Measurements from ENCODE around the gene H19. TPM values are rescaled to one million over a fixed set of nuclear protein-coding genes. Genes with fewer than 3 reads are reported as not detected.

The H19 gene
- total and polyA plus RNA-seq, 12 donors: 235 to 1,965 (median 408) TPM

DNA sequence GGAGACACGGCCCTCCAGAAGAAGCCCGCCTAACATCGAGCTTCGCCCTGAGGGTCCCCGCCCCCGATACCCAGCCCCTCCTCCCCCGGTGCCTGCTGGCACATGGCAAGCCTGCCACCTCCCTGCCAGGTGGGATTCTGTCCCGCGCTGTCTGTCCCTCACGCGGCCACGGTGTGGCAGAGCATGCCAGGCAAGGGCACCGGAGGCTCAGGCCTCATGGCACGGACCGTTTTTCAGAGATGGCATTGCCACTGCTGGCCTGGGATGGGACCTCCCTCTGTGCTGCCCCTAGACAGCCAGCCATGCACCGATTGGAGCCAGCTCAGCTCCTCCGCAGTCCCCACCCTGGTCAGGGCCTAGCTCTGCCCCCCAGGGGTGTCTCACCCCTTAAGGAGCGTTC is 31.1 kb downstream of the H19 start:
- no peak overlapping the region for H3K27ac ChIP-seq
- ATAC-seq (peak in 3 of 8 donors; percentile 27 to 46 (median 36)), DNase-seq (peak in 1 of 2 donors; percentile 9)
- H3K27me3 ChIP-seq: no peaks in the 10 kb centered on the region
- 80 to 97% methylated on average over 2 to 6 of the region's 18 CpGs for WGBS, 2 donors
- no peaks in the 10 kb centered on the region for H3K4me1 ChIP-seq
- TF ChIP-seq, protein P1, sequence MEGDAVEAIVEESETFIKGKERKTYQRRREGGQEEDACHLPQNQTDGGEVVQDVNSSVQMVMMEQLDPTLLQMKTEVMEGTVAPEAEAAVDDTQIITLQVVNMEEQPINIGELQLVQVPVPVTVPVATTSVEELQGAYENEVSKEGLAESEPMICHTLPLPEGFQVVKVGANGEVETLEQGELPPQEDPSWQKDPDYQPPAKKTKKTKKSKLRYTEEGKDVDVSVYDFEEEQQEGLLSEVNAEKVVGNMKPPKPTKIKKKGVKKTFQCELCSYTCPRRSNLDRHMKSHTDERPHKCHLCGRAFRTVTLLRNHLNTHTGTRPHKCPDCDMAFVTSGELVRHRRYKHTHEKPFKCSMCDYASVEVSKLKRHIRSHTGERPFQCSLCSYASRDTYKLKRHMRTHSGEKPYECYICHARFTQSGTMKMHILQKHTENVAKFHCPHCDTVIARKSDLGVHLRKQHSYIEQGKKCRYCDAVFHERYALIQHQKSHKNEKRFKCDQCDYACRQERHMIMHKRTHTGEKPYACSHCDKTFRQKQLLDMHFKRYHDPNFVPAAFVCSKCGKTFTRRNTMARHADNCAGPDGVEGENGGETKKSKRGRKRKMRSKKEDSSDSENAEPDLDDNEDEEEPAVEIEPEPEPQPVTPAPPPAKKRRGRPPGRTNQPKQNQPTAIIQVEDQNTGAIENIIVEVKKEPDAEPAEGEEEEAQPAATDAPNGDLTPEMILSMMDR (IDR thresholded peaks at IDR 0.05): peak in 2 of 9 donors; percentile 6 to 12
- H3K36me3 ChIP-seq: no peaks in the 10 kb centered on the region
- H3K4me3 ChIP-seq: no peak overlapping the region
- intact Hi-C loops (cut with DNase I): no loop called here
- no peaks in the 10 kb centered on the region for H3K9me3 ChIP-seq

DNA sequence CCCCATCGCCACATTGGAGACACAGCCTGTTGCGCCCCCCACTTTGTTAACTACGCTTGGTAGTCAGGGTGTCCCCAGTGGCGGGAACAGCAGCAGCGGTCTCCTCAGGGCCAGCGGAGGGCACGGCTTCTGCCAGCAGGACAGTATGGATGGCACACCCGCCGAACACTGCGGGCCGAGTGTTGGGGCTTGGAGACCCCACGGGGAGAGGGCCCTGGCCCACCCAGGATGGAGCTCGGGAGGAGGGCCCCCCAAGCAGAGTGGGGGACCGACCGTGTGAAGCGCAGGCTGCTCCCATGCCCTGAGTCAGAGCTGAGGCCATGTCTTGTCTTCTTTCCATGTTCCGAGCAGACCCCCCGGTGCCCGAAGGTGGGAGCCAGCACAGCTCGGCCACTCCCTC is 32.7 kb downstream of the H19 start:
- Histone ChIP-seq H3K9me3 (no peaks in the 10 kb centered on the region), H3K4me1 (no peaks in the 10 kb centered on the region), H3K4me3 (no peak overlapping the region), H3K27me3 (no peaks in the 10 kb centered on the region), H3K36me3 (no peaks in the 10 kb centered on the region), H3K27ac (no peak overlapping the region)
- TF ChIP-seq, protein P1 (IDR thresholded peaks at IDR 0.05): no peak
- no CpG with 5 or more reads among the region's 20 CpGs for WGBS, 2 donors
- DNase-seq (peak in 1 of 2 donors; percentile 1), ATAC-seq (no peak)
- intact Hi-C loops (cut with DNase I): no loop called here

DNA sequence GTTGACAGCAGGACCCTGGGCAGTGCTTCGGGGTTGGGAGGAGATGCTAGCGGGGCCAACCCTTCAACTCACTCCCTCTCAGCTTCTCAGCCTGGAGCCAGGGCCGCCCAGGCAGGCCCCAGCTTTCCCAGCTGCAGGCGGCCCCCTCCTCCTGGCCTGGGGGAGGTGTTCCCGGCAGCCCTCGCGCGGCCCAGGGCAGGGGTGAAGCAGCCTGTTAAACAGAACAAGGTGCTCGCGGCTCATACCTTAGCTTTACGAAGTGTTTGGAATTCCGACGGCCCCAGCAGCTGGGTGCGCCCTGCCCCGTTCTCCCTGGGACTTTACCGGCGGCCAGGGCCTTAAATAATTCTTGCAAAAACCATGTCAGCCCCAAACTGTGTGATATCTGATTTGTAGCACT is 33.3 kb downstream of the H19 start:
- Histone ChIP-seq H3K4me1 (no peaks in the 10 kb centered on the region), H3K4me3 (no peak overlapping the region), H3K36me3 (no peaks in the 10 kb centered on the region), H3K27me3 (no peaks in the 10 kb centered on the region), H3K27ac (no peak overlapping the region), H3K9me3 (no peaks in the 10 kb centered on the region)
- ATAC-seq (peak in 1 of 8 donors; percentile 23), DNase-seq (no peak)
- TF ChIP-seq, protein P1 (IDR thresholded peaks at IDR 0.05): no peak
- WGBS, 2 donors: no CpG with 5 or more reads among the region's 17 CpGs
- intact Hi-C loops (cut with DNase I): no loop called here

DNA sequence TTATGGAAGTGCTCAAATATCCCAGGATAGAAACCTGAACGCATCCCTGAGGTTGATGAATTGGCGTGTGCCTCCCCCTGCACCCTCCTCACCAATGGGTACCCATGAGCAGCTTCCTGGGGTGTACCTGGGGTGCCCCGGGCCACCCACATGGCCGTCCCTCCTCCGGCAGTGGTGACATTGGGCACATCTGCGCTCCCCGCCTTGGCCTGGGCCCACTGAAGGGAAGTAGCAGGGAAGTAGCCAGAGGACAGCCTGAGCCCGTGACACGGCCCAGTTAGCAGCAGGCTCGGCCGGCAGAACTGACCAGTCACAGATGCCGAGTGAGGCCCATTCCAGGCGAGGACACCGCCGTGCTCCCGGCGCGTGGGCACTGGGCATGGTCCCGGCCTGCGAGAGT is 33.8 kb downstream of the H19 start:
- H3K9me3 ChIP-seq: no peaks in the 10 kb centered on the region
- H3K27me3 ChIP-seq: no peaks in the 10 kb centered on the region
- H3K4me1 ChIP-seq: no peaks in the 10 kb centered on the region
- ATAC-seq (no peak), DNase-seq (peak in 1 of 2 donors; percentile 10)
- H3K27ac ChIP-seq: no peak overlapping the region
- TF ChIP-seq, protein P1 (IDR thresholded peaks at IDR 0.05): no peak
- H3K4me3 ChIP-seq: no peak overlapping the region
- 96% methylated on average over 3 of the region's 20 CpGs; no CpG with 5 or more reads in 1 of the 2 donors for WGBS, 2 donors
- no peaks in the 10 kb centered on the region for H3K36me3 ChIP-seq
- intact Hi-C loops (cut with DNase I): no loop called here

Measured in heart right ventricle (tissue), 16 donors.